OCI-LY1 (cell line): Measurements from ENCODE around the gene NNT.

Experiments
- CTCF ChIP-seq: fragments of 200-600 bp; sonication (generic), shearing (Covaris generic); IDR thresholded peaks from 2 replicates; pipeline ENCODE4 v1.5.1; 2017; ENCODE audit warnings: mild to moderate bottlenecking, antibody characterized with exemption, low read length, moderate library complexity, mixed read lengths
- EZH2 ChIP-seq: fragments of 200-600 bp; sonication (generic), shearing (Covaris generic); IDR thresholded peaks from 2 replicates; pipeline ENCODE4 v1.8.0; 2017; ENCODE audit warnings: borderline replicate concordance, mixed run types, mild to moderate bottlenecking, antibody characterized with exemption, low read length, moderate library complexity, mixed read lengths

DNA sequence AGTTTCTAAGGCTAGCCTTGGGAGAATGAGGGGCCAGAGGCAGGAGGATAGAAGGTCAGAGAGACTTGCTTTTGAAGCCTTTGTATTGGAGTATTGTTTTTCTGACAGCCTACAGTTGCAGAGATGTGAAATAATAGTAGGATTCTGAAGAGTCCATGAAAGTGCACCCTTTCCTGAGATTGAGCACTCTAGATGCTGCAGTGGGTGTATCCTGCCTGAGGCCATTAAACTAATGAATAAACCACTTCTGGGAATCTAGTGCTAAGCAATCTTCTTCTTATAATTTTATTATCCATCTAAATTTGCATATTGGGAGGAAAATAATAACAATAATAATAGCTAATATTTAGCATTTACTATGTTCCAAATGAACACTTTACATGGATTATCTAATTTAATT, 19.3 kb upstream of the NNT start:
- TF ChIP-seq EZH2, result no peak
- no peak for TF ChIP-seq CTCF
